NB4 (cell line): ENCODE results near the gene TMOD1.
"Not testable (repeated sequence)": the region's sequence is repeated elsewhere in the genome, so short reads cannot be mapped to it uniquely, and the experiment has no call there.

Source experiments
- CTCF ChIP-seq: IDR thresholded peaks from one replicate; pipeline ENCODE4 v1.5.1; 2012; ENCODE audit warnings: low read depth, low read length
- MAX ChIP-seq: IDR thresholded peaks from 2 replicates; pipeline ENCODE4 v1.6.1; 2011; ENCODE audit warnings: low read depth, low read length
- POLR2A ChIP-seq: IDR thresholded peaks from 2 replicates; pipeline ENCODE4 v1.6.1; 2011; ENCODE audit warnings: mild to moderate bottlenecking; ENCODE audit not compliant: insufficient read length; ENCODE audit errors: extremely low read depth

- TF ChIP-seq MAX, CTCF, POLR2A: not testable (repeated sequence)
Observed at GRCh38 chr9:97453573-97453972, 47.9 kb upstream of the TMOD1 start.
